Measurements from ENCODE around the gene CAPZA2.
A peak's percentile ranks its signal among the peaks of the same experiment; 100 is the strongest.
"Not testable (repeated sequence)": the region's sequence is repeated elsewhere in the genome, so short reads cannot be mapped to it uniquely, and the experiment has no call there.

Gene CAPZA2

GRCh38 chr7:116862234-116862950, at the start of gene CAPZA2:
Gene CAPZA2 (plus strand): TSS chr7:116862587. CDS start chr7:116862612, 25 bp downstream.
- DNase-seq: peak; percentile 96

DNA sequence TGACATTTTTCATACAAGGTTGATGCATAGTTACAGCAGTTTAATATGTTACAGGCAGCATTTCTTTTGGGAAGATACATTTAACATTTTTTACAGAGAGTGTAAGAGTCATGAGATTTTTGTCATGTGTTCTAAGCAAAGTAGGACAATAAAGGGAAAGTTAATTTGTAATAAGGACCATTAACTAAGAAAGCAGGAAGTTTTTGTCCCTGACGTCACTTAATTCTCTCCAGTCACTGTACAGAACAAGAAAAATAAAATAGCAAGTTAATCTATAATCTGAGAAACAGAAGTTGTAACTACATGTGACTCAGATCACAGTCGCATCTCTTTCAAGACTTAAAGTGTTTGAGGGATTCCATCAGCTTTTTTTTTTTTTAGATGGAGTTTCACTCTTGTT, 49.5 kb upstream of the CAPZA2 start:
- no peak for DNase-seq

DNA sequence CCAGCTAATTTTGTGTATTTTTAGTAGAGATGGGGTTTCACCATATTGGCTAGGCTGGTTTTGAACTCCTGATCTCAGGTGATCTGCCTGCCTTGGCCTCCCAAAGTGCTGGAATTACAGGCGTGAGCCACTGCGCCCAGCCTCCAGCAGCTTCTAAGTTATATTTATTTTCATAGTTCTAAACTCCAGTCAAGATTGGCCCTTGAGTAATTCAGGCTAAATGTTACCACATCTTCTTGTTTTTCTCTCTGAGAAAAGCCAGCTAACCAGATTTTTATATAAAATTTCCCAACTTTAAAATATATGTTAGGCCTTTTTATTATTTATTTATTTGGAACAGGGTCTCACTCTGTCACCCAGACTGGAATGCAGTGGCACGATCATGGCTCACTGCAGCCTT, 49.0 kb upstream of the CAPZA2 start:
- not testable (repeated sequence) for DNase-seq

DNA sequence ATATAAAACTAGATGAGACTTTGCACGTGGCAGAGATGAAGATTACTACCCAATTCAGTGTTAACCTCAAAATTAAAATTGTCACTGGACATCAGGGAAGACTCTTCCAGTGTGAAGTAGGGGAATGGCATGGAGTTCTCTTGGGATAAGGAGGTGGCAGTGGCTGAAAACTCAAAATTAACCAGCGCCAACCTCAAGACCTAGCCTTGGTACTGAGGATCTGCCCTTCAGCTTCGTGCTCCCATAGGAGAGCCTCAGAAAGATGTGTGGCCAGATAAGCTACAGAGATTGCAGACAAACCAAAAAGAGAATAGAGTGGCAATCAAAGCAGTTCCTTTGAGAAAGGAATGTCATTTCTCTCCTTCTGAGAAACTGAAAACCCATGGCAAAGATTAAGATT, 47.3 kb upstream of the CAPZA2 start:
- no peak for DNase-seq

DNA sequence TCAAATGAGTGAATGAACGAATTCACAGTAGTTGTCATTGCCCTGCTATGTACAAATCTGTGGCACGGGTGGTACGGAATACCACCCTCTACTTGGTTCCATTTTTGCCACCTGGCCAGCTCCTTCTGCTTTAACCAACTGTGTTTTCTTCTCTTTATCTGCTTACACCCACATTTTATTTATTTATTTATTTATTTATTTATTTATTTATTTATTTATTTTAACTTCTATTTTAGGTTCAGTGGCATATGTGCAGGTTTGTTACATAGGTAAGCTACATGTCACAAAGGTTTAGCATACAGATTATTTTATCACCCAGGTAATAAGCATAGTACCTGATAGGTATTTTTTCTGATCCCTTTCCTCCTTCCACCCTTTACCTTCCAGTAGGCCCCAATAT, 42.2 kb upstream of the CAPZA2 start:
- DNase-seq: no peak

DNA sequence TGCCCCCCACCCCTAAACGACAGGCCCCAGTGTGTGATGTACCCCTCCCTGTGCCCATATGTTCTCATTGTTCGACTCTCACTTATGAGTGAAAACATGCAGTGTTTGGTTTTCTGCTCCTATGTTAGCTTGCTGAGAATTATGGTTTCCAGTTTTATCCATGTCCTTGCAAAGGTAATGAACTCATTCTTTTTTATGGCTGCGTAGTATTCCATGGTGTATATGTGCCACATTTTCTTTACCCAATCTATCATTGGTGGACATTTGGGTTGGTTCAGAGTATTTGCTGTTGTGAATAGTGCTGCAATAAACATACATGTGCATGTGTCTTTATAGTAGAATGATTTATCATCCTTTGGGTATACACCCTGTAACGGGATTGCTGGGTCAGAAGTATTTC, 40.7 kb upstream of the CAPZA2 start:
- not testable (repeated sequence) for DNase-seq

DNA sequence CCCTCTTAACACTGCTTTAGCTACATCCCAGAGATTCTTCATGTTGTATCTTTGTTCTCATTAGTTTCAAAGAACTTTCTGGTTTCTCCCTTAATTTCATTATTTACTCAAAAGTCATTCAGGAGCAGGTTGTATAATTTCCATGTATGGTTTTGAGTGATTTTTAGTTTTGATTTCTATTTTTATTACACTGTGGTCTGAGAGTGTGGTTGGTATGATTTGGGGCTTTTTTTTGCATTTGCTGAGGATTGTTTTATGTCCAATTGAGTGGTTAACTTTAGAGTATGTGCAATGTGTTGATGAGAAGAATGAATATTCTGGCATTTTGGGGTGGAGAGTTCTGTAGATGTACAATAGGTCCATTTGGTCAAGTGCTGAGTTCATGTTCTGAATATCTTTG, 37.9 kb upstream of the CAPZA2 start:
- no peak for DNase-seq

- no peak for DNase-seq
Measured at GRCh38 chr7:116828281-116828680, 34.1 kb upstream of the CAPZA2 start.

DNA sequence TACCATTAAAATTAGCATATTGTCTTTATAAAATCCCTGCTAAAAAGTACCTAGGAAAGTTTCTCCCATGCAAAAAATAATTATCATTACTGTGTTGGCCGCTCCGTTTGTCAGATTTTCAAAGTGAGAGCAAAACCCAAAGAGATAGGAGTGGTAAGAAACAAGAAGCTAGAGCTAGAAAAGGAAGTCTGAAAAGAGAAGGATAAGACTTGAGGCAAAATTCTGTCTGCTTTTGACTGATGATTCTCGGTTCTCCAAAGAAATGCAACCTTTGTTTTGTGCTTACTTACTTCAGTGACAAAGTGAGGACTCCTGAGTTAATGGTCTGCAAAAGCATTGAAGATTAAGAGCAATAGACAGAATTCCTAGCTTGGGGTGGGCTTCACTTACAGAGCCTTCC, 33.3 kb upstream of the CAPZA2 start:
- no peak for DNase-seq

DNA sequence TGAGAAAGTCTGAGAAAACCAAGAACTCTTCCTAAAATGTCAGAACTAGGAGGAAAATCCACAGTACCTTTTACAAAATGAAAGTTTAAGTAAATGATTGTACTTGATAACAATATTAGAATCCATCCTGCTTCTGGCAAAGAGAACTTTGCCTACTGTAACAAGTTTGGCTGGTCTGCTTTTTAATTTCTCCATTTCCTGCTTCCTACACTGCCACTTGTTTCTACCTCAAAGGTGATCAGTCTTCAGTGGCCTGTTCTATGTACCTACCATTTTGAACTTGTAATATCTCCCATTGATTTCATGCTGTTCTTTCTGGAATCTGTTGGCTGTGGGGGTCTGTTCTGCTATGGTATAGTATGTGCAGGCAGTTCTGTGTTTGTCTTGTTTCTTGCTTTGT, 32.9 kb upstream of the CAPZA2 start:
- DNase-seq: no peak

- no peak for DNase-seq
Measured at GRCh38 chr7:116832692-116833091, 29.7 kb upstream of the CAPZA2 start.

- DNase-seq: no peak
Measured at GRCh38 chr7:116834815-116835504, 27.4 kb upstream of the CAPZA2 start.

GRCh38 chr7:116836048-116836447, 26.3 kb upstream of the CAPZA2 start:
- DNase-seq: no peak

DNA sequence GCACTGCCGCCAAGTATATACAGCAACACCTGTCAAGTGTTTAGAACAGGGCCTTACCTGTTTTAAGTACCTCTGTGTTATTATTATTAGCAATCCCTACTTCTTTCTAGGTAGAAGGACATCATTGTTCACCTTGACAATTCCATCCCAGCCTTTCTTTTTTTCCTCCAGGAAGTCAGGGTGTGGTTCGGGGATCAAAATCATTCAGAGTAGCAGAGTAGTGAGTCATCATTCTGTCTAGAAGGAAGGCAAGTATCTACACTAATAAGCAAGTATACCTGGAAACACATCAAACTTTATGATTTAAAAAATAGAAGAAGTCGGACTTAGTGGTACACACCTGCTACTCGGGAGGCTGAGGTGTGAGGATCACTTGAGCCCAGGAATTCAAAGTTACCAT, 25.5 kb upstream of the CAPZA2 start:
- DNase-seq: no peak

GRCh38 chr7:116837586-116837985, 24.8 kb upstream of the CAPZA2 start:
- no peak for DNase-seq

GRCh38 chr7:116840256-116840655, 22.1 kb upstream of the CAPZA2 start:
- DNase-seq: no peak

- DNase-seq: no peak
Measured at GRCh38 chr7:116842371-116842770, 20.0 kb upstream of the CAPZA2 start.

- no peak for DNase-seq
Measured at GRCh38 chr7:116843378-116843777, 19.0 kb upstream of the CAPZA2 start.

- no peak for DNase-seq
Measured at GRCh38 chr7:116851175-116851574, 11.2 kb upstream of the CAPZA2 start.

- DNase-seq: no peak
Measured at GRCh38 chr7:116851671-116852070, 10.7 kb upstream of the CAPZA2 start.

DNA sequence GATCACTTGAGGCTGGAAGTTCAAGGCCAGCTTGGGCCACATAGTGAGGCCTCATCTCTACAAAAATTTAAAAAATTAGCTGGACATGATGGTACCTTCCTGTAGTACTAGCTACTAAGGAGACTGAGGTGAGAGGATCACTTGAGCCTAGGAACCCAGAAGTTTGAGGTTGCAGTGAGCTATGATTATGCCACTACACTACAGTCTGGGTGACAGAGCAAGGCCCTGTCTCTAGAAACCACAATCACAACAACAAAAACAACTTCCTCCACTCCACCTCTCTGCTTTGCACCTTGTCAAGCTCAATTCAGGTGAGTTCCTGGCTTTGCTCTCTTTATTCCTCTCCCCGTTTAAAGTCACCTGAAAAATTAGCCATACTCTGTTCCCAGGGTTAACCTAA, 8.3 kb upstream of the CAPZA2 start:
- no peak for DNase-seq

DNA sequence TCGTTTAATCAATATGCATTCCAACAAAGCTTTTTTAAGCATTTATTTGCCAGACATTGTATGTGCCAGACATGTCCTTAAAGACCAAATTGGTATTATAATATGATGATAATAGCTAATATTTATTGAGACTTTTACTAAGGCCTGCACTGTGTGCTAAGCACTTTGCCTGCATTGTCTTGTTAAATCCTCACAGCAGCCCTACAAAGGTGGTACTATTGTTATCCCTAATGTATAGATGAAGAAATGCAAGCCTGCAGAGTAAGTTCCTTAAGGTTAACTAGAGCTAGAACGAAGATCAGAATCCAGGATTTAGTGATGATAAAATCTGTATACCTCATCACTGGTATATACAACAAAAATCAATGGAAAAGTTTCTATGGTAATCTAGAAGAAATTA, 5.3 kb upstream of the CAPZA2 start:
- DNase-seq: no peak

GRCh38 chr7:116859323-116859722, 3.1 kb upstream of the CAPZA2 start:
- no peak for DNase-seq

DNA sequence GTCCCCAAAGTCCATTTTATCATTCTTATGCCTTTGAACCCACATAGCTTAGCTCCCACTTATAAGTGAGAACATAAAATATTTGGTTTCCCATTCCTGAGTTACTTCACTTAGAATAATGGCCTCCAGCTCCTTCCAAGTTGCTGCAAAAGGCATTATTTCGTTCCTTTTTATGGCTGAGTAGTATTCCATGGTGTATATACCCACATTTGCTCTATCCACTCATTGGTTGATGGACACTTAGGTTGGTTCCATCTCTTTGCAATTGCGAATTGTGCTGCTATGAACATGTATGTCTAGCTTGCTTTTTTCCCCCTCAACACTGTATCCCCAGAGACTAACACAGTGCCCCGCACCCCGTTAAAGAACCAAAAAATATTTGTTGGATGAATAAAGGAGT, 670 bp upstream of the CAPZA2 start:
- DNase-seq: no peak

All from activated CD8-positive, alpha-beta memory T cell treated with anti-CD3 and anti-CD28 coated beads for 24 hours (primary cell).